Left lung (tissue), 10 donors: Measurements from ENCODE around the gene HTR2C. TPM values are rescaled to one million over a fixed set of nuclear protein-coding genes. Genes with fewer than 3 reads are reported as not detected.
"Not testable (repeated sequence)": the region's sequence is repeated elsewhere in the genome, so short reads cannot be mapped to it uniquely, and the experiment has no call there.

ENCODE experiments used
- ATAC-seq: fragments of 200-7000 bp; cut with Tn5 transposase; one replicate; pipeline ENCODE4 v1.9.1; 2020; ENCODE audit warnings: moderate library complexity
- DNase-seq, 4 donors: peaks; one replicate each; pipeline ENCODE4 v3.0.0-alpha.2; 2013 to 2020
- H3K27ac ChIP-seq, 2 donors: fragments of 200-600 bp; sonication (generic) in 1 of 2; one replicate each; pipeline versions ENCODE4 v1.5.0 to v1.8.0; 2020 to 2021
- H3K27me3 ChIP-seq, 2 donors: fragments of 200-600 bp; sonication (generic) in 1 of 2; one replicate each; pipeline versions ENCODE4 v1.5.0 to v1.8.0; 2020 to 2021
- H3K36me3 ChIP-seq, 2 donors: fragments of 200-600 bp; sonication (generic) in 1 of 2; one replicate each; pipeline versions ENCODE4 v1.5.0 to v1.8.0; 2020 to 2021
- H3K4me1 ChIP-seq, 2 donors: fragments of 200-600 bp; one replicate each; pipeline ENCODE4 v1.8.0; 2021
- H3K4me3 ChIP-seq, 2 donors: fragments of 200-600 bp; sonication (generic) in 1 of 2; one replicate each; pipeline versions ENCODE4 v1.5.0 to v1.8.0; 2020 to 2021; ENCODE audit warnings: mild to moderate bottlenecking in 1 of 2
- H3K9me3 ChIP-seq, 2 donors: fragments of 200-600 bp; sonication (generic) in 1 of 2; one replicate each; pipeline versions ENCODE4 v1.5.0 to v1.8.0; 2020 to 2021
- CTCF ChIP-seq, 2 donors: fragments of 200-600 bp; sonication (generic) in 1 of 2; IDR thresholded peaks; one replicate each; pipeline versions ENCODE4 v1.5.0 to v1.8.0; 2021; ENCODE audit warnings: antibody characterized with exemption in 2 of 2
- intact Hi-C, 2 donors: fragments of 100-400 bp; cut with DNase I; formaldehyde crosslinking; loops; one replicate each; pipeline versions ENCODE4 v1.11.2 to v1.14.2; 2022
- polyA plus RNA-seq, 6 donors: library from polyadenylated mRNA; unstranded; fragments of 120-200 nt; gene quantifications; one replicate each; pipeline ENCODE4 v1.2.1, GENCODE V29; 2013; ENCODE audit not compliant: insufficient read length in 6 of 6
- total RNA-seq, 2 donors: library from RNA; stranded (reverse); fragmentation: NEBNext Ultra II Directional; extraction: Animal tissue kit (Norgen Biotek cat#: 25700); gene quantifications; one replicate each; pipeline ENCODE4 v1.2.1, GENCODE V29; 2021
- donor health status: DM: no; HTN: yes; CAD: no.
- donor health status: DM: no; HTN: no; CAD: no.

The HTR2C gene
- total and polyA plus RNA-seq, 8 donors = 0.09 to 0.32 (median 0.20) TPM; not detected in 2

- H3K36me3 ChIP-seq = no peaks in the 10 kb centered on the region
- H3K27ac ChIP-seq = no peak overlapping the region
- H3K27me3 ChIP-seq = peaks cover 0 to 22% of the 10 kb centered on the region in 2 donors
- TF ChIP-seq CTCF (IDR thresholded peaks at IDR 0.05) = no peak
- no peaks in the 10 kb centered on the region for H3K9me3 ChIP-seq
- ATAC-seq (no peak), DNase-seq (no peak)
- H3K4me1 ChIP-seq = no peaks in the 10 kb centered on the region
- no peak overlapping the region for H3K4me3 ChIP-seq
- intact Hi-C loops = no loop called here
Observed at GRCh38 chrX:114599911-114600310, 16.0 kb downstream of the HTR2C start.

DNA sequence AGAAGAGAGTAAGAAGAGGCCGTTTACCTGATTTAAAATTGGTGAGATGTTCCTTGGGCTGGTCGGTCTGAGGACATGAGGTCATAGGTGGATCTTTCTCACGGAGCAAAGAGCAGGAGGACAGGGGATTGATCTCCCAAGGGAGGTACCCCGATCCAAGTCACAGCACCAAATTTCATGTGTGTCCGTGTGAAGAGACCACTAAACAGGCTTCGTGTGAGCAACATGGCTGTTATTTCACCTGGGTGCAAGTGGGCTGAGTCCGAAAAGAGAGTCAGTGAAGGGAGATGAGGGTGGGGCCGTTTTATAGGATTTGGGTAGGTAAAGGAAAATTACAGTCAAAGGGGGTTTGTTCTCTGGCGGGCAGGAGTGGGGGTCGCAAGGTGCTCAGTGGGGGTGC lies 22.7 kb downstream of the HTR2C start:
- H3K9me3 ChIP-seq, ATAC-seq, DNase-seq, H3K36me3 ChIP-seq, H3K27me3 ChIP-seq, H3K27ac ChIP-seq, intact Hi-C loops, H3K4me1 ChIP-seq, H3K4me3 ChIP-seq: not testable (repeated sequence)

DNA sequence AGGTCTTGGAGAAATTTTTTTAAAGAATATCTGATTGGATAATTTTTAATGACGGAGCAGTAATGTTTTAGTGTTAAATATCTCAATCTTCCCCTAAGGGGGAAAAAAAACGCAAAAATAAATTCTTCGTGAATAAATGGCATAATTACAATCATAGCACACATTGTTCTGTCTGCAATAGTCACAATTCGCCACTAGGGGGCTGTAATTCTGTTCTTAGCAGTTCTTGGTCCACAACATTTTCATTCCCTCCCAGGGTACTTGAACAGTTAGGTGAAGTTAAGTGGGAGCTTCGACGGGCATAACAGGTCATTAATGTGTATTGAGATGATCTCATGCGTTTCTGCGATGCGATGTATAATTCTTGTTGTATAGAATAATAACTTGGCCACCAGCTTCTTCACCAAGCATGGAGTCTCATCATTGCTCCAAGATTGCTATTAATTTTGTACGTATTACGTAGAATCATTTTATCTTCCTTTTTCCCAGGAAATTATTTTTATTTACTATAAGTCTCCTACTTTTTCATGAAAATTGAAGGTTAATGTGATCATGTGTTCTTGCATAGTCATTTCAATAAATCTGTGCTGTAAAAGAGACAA lies 27.2 kb downstream of the HTR2C start:
- no peaks in the 10 kb centered on the region for H3K36me3 ChIP-seq
- no peak overlapping the region for H3K4me3 ChIP-seq
- TF ChIP-seq CTCF (IDR thresholded peaks at IDR 0.05) = peak; percentile 62 to 86
- peak; percentile 73 for ATAC-seq
- intact Hi-C loops = no loop called here
- peak in 2 of 4 donors; percentile 10 to 18 for DNase-seq
- H3K4me1 ChIP-seq = no peaks in the 10 kb centered on the region
- no peaks in the 10 kb centered on the region for H3K9me3 ChIP-seq
- peaks cover 0 to 2% of the 10 kb centered on the region in 2 donors for H3K27me3 ChIP-seq
- no peak overlapping the region for H3K27ac ChIP-seq

- Histone ChIP-seq H3K9me3 (no peaks in the 10 kb centered on the region), H3K27ac (no peak overlapping the region), H3K4me3 (no peak overlapping the region), H3K36me3 (no peaks in the 10 kb centered on the region), H3K27me3 (no peaks in the 10 kb centered on the region), H3K4me1 (no peaks in the 10 kb centered on the region)
- TF ChIP-seq CTCF (IDR thresholded peaks at IDR 0.05) = no peak
- ATAC-seq (no peak), DNase-seq (no peak)
- intact Hi-C loops = no loop called here
Observed at GRCh38 chrX:114615765-114616164, 31.9 kb downstream of the HTR2C start.

DNA sequence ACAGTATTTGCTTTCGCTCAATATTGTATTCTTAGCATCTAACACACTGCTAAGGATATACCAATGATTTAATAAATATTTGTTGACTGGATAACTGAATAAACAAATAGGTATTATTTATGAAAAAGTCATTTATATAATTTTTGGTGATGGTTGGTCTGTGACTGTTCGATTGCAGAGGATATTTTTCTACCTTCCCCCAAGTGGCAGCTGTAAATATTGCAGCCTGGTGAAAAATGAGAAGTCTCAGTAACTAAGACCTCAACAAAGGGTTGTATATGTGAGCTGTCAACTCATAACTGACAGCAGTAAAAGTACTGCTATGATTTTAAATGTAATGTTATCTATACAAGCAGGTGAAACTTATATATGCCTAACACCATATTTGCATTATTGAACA lies 36.0 kb downstream of the HTR2C start:
- no peak overlapping the region for H3K27ac ChIP-seq
- H3K9me3 ChIP-seq = no peaks in the 10 kb centered on the region
- DNase-seq (no peak), ATAC-seq (peak; percentile 49)
- intact Hi-C loops = no loop called here
- no peaks in the 10 kb centered on the region for H3K27me3 ChIP-seq
- TF ChIP-seq CTCF (IDR thresholded peaks at IDR 0.05) = peak; percentile 15 to 37
- H3K4me1 ChIP-seq = no peaks in the 10 kb centered on the region
- no peak overlapping the region for H3K4me3 ChIP-seq
- no peaks in the 10 kb centered on the region for H3K36me3 ChIP-seq

- peak in 1 of 4 donors; percentile 11 for DNase-seq
- ATAC-seq = peak; percentile 47
- Histone ChIP-seq H3K4me3 (no peak overlapping the region), H3K27ac (no peak overlapping the region), H3K9me3 (no peaks in the 10 kb centered on the region), H3K36me3 (no peaks in the 10 kb centered on the region), H3K4me1 (no peaks in the 10 kb centered on the region), H3K27me3 (no peaks in the 10 kb centered on the region)
- intact Hi-C loops = no loop called here
- peak in 1 of 2 donors; percentile 23 for TF ChIP-seq CTCF (IDR thresholded peaks at IDR 0.05)
Observed at GRCh38 chrX:114626323-114626722, 42.4 kb downstream of the HTR2C start.
